Stimulated activated CD8-positive, alpha-beta memory T cell treated with anti-CD3 and anti-CD28 coated beads, Interleukin-12 subunit alpha, Interleukin-12 subunit beta, amount 100 ng/mL, for 4 hours (primary cell): ENCODE measurements around the gene LTBR.
"Not testable (repeated sequence)": the region's sequence is repeated elsewhere in the genome, so short reads cannot be mapped to it uniquely, and the experiment has no call there.

ENCODE experiments used
- DNase-seq: peaks from one replicate; pipeline ENCODE4 v3.0.0-alpha.2; 2020; ENCODE audit warnings: low read depth

Gene LTBR

DNA sequence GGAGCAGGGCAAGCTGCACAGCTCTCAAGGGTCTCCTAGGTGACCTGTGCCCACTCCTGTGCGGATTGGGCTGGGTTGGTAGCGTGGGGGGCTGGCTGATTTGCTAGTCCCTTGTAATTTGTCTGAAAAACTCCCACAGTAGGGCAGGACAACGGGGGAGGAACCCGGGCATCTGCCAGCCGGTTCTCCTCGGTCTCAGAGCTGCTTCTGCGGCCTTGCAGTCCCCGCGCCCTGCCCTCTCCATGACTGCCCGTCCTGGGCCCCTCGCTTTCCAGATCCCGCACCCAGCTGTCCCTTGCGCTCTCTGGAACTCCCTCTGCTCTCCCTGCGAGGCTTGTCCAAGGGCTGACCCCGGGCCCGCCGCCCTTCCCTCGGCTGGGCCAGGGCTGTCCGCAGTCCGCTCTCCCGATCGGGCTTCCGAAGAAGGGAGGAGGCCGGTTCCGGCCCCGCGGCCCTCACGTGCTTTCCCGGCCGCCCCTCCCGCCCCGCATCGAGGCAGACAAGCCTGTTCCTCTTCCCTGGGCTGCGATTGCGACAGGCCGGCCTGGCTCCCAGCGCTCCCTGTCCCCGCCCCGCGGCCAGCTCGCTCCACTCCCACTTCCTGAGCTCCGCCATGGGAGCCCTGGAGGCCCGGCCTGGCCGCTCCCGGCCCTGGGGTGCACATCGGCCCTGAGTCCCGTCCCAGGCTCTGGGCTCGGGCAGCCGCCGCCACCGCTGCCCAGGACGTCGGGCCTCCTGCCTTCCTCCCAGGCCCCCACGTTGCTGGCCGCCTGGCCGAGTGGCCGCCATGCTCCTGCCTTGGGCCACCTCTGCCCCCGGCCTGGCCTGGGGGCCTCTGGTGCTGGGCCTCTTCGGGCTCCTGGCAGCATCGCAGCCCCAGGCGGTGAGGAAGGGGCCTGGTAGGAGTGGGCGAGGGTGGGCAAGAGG lies at the start of gene LTBR:
Gene LTBR, plus strand, starts transcription at position 591 of the 927 bp plus-strand sequence. Its CDS starts 197 bp downstream, at position 788.
- DNase-seq: no peak

DNA sequence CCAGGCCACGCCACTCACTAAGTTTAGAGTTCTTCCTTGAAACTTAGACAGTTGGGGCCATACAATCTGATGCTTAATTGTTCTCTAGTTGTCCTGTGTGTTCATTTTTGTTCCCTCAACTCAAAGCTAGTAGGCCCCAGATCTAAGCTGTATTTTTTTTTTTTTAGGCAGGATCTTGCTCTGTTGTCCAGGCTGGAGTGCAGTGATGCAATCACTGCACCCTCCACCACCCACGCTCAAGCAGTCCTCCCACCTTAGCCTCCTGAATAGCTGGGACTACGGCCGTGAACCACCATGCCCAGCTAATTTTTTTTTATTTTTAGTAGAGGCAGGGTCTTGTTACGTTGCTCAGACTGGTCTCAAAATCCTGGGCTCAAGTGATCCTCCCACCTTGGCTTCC lies 49.6 kb upstream of the LTBR start:
- no peak for DNase-seq

DNA sequence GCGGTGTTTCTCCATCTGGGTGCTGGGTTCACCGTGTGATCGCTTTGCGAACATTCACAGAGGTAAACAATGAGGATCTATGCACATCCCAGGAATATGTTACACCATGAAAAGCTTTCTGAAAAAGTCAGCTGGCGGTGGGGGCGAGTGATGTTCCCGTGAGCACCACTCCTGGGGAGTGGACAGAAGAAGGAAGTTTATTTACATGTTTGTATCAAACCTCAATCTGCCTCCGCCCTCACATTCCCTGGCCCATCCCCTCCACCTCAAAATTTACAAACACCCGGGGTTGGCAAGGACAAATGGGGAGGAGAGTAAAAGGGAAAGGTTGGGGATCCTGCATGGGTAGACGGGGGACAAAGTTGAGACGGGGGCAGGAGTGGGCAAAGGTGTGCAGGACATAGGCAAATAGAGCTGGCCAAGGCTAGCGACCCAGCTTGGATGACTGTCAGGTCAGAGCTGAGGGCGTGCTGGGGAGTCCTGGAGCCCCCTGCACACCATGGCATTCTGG lies 49.0 kb upstream of the LTBR start:
- DNase-seq: no peak

DNA sequence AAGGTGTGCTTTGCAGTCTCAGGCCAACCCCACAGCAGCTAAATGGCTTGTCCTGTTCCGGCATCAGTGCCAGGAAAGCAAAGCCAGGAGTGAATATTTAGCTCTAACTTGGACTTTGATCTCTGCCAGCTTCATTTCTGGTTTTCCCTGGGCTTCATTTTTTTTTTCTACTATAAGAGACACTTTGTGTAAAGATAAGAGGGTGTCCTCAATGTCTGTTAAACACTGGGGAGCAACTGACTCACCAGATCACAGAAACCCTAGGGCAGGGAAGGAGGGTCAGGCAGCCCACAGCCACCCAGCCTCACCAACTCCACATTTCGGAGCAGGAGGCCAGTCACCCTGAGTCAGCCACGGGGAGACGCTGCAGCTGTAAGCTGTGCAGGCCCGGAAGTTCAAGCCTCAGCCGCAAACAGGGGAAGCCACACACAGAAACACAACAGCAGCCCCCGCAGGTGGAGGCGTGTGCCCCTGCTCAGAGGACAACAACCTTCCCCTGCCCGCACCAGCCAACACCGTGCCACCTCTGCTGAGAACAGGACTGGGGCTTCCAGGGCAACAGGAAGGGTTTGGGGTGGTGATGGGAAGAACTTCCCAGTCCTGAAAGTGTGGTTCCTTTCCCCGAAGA lies 48.4 kb upstream of the LTBR start:
- peak; percentile 86 for DNase-seq

DNA sequence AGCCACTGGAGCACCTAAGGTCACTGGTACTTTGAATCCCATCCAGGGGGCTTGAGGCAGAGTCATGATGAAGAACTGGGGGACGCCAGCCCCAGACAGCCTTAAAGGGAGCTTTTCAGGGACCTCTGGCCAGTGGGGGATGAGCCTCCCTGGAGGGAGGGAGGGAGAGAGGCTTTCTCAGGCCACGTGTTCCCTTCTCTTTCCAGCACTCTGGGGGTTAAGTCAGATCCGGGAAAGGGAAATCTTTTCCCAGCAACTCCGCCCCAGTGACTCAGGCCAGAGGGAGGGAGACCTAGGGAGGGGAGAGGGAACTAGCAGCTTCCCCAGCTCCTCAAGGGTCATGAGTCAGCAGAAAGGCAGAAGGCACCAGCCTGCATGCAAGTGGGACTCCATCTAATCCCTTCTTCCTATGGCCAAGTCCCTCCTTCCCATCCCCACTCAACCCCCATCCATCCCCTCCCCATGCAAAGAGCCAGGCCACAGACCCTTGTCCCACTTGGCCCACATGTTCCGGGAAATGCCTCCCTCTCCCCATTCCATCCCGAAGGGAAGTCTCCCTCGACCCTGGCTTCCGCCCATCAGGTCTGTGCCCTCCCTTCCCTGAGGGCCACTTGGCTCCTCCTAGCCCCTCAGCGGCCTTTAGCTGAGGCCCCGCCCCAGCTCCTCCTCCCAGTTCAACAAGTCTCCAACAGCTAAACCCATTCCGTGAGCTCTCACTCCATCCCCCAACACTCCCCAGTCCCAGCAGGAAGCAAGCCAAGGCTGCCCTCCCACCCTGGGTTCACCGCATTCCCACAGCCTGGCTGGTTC lies 47.7 kb upstream of the LTBR start:
- peak; percentile 44 for DNase-seq

DNA sequence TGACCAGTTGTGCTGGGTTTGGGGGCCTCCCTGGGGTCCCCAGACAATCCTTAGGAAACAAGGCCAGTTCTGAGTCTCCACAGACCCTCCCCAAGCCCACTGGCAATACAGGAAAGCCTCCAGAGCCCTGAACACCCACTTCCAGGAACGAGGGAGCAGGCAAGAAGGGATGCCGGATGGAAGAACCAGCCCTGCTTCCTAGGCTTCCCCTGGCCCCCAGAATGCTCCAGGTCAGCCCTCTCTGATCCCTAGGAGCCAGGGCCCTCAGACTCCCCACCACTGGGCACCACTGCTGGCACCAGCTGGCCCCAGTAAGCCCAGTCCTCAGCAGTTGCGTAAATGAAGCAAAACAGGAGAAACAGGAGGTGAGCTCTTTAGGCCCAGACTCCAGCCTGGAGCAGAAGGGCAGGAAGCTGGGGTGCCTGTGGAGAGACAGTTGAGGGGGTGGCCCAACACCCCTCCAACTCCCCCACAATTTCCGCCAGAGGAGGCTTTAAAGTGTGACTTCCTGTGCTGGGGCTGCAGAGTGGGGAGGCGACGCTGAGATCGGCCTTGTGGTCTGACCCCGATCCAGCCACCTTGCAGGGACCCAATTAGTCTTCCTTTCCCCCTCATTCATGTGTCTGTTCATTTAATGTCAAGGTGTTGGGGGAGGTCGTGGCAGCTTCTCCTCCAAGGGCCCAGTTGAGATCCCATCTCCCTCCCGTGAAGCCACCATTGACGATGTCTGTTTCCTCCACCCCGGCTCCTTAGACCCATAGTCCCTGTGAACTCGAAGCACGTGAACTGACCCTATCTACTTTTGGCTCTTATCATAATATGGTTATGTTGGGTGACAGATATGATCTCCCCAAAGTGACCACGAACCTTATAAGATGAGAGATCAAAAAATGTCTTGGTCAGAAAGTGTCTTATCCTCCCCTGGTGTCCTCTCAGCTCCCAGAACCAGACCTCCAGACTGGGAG lies 46.8 kb upstream of the LTBR start:
- peak; percentile 58 for DNase-seq

DNA sequence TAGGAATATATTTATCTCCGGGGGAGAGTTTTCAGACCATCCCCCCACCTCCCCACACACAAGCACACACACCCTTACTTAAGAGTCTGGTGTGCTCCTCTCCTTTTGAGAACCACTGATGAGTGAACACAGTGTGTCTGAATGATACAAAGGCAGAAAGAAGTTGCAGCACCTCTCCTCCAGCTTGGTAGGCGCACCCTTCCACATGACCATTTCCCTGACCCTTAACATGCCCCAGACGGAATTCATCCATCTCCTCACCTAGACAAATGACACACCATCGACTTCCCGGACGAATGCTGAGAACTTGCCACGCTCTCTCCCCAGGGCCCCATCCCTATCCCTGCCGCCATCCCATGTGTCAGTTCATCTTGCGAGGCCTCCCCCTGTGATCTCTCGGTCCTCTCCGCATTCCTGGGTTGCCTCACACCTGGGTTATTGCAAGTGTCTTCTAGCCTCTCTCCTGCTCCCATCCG lies 46.0 kb upstream of the LTBR start:
- DNase-seq: no peak

DNA sequence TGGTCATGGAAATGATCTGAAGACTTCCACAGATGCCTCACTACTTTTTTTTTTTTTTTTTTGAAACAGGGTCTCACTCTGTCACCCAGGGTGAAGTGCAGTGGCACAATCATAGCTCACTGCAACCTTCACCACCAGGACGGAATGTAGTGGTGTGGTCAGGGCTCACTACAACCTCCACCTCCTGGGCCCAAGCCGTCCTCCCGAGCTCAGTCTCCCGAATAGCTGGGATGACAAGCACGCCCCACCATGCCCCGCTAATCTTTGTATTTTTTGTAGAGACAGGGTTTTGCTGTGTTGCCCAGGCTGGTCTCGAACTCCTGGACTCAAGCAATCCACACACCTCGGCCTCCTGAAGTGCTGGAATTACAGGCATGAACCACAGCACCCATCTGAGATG lies 45.4 kb upstream of the LTBR start:
- DNase-seq: not testable (repeated sequence)

DNA sequence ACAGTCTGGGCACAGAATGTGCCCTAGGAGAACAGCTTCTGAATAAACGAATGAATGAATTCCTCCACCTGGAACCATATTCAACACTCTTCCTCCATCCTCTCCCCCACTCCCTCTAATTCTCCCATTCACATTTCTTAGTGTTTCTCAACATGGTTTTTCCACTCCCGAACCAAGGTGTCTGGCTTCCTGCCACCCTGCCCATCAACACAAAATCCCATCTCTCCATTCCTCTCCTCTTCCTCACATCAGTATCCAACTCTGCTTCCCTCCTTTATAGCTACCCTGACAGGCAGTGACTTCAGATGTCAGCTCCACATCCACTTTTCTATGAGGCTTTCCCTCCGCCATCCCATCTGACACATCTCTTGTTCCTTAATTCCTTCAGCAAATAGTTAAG lies 45.0 kb upstream of the LTBR start:
- no peak for DNase-seq

DNA sequence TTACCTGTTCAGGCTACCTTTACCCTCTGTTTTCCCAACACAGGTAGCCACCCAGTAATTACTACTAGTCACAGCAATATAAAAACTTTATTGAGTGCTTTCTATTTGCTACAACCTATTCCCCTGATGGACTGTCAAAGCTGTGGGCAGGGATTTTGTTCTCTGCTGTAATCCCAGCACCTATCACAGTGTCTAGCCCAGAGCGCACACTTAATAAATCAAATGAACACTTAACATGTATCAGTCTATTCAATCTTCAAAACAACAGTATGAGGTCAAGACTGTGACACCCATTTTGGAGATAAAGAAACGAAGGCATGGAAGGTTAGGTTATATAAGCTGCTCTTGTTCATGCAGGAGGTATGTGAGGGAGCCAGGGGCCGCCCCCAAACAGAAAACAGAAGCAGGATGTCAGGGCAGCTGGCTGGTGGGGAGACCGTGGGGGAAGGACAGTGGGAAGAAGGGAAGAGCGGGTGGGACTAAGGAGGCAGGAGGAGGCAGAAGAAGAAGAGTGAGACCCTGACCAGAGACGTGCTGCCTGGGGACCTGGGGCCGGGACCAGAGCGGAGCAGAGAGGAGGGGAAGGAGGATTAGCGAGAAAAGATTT lies 43.8 kb upstream of the LTBR start:
- DNase-seq: no peak

DNA sequence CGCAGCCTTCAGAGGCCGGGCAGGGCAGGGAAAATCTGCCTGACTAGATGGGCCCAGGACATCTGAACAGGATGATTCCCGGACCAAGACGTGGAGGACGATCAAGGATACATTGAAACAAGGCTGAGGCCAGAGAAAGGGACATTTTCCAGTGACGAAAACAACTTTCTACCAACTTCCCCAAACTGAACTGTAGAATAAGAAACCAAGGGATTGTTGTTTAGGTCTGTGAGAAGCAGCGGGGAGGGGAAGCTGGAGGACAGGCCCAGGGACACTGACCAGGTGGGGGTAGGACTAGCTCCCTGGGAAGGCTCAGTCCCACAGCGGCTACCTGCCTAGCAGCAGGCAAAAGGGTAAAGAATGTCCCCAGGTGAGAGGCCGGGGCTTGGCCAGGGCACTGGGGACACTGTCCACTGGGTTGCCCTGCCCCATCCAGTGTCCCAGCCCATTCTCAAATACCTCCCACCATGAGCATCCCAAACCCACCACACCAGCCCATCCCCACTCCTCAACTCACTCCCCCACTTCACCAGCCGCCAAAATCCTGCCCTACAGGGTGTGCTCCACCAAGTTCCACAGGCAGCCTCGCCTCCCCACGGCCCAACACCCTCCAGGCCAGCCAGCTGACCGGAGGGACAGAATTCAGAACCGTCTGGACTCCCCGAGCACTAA lies 43.1 kb upstream of the LTBR start:
- no peak for DNase-seq

DNA sequence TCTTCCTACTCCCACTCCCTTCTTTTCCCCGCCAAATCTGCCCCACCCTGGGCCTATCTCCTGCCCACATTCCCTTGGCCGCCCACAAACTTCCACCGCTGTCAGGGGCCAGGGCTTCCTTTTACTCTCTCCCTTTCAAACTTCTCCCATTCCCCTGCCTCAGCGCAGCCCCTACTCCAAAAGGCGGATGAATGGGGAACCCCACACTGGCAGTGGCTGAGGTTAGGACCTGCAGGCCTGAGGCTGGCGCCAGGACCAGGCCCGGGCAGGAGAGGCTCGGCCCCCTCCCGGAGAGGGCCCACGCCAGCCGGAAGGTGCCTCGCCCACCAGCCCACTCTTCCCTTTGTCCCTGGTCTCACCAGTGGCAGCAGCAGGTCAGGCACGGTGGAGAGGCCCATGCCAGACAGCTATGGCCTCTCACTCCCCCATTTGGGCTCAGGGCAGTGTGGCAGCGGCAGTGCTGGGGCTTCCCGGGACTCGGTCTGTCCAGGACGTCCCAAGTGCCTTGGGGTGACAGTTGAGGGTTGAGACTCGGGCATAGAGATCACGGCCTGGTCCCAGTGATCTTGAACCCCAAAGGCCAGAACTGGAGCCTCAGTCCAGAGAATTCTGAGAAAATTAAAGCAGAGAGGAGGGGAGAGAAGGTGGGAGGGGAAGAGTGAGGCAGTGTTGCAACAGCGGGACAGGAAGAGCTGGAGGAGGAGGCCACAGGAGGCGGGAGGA lies 42.4 kb upstream of the LTBR start, which contains the start of gene TNFRSF1A:
Gene TNFRSF1A, minus strand, starts transcription at position 660 of the 723 bp plus-strand sequence. Its CDS starts 262 bp downstream, at position 398.
- no peak for DNase-seq

DNA sequence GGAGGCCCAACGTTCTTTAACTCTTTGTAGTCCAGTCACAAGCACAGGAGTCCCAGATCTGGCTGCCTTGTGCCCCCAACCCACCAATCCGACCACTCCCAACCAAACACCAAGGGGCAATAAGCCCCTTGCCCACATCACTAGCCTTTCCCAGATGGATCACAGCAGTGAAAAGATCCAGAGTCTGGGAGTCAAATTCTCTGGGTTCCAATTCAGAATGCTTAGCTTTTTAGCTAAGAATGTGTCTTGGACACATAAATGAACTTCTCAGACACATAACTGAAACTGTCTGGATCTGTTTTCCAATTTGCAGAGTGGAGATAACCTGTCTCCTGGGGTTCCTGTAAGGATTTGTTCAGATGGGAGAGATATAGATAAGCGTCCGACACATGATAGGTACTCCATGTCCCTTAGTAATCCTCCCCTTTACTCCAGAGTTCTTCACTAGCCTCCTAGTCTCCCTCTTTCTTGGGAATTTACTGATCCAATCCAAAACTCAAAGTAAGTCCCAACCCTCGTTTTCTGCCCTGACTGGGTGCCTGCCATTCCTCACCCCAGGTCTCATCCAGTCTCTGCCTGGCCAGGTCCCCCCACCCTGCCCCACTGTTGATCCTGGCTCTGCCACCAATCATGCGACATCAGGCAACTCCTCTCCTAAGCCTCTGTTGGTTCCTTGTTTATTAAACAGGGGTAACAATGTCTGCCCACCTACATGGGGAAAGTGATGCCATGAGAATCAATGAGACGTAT lies 41.6 kb upstream of the LTBR start:
- DNase-seq: no peak

DNA sequence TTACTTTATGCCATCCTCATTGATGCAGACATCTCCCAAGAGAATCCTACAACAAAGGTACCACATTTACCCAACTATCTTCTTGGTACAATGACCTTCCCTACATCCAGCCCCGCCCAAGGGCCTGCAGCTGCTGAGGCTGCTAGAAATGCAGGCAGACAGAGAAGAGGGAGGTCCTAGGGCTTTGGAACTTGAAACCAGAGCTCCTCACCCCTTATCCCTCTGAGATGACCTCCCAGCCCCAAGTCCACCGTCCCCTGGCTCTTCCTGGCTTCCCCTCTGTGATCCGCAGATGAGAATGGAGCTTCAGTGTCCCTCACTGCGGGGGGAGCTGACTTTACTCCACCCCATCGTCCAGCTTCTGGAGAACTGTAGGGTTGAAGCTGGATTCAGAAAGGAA lies 40.4 kb upstream of the LTBR start:
- DNase-seq: no peak

DNA sequence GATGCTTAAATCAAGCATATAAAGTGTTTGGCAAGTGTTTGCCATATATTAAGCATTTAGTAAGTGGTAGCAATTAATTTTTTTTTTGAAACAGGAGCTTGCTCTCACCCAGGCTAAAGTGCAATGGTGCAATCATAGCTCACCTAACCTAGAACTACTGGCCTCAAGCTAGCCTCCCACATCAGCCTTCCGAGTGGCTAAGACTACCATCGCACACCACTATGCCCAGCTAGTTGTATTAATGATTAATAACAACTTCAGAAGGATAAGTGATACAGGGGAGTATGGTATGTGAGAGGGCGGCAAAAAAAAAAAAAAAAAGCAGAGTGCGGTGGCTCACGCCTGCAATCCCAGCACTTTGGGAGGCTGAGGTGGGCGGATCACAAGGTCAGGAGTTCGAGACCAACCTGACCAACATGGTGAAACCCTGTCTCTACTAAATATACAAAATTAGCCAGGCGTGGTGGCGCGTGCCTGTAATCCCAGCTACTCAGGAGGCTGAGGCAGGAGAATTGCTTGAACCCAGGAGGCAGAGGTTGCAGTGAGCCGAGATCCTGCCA lies 39.8 kb upstream of the LTBR start:
- not testable (repeated sequence) for DNase-seq

DNA sequence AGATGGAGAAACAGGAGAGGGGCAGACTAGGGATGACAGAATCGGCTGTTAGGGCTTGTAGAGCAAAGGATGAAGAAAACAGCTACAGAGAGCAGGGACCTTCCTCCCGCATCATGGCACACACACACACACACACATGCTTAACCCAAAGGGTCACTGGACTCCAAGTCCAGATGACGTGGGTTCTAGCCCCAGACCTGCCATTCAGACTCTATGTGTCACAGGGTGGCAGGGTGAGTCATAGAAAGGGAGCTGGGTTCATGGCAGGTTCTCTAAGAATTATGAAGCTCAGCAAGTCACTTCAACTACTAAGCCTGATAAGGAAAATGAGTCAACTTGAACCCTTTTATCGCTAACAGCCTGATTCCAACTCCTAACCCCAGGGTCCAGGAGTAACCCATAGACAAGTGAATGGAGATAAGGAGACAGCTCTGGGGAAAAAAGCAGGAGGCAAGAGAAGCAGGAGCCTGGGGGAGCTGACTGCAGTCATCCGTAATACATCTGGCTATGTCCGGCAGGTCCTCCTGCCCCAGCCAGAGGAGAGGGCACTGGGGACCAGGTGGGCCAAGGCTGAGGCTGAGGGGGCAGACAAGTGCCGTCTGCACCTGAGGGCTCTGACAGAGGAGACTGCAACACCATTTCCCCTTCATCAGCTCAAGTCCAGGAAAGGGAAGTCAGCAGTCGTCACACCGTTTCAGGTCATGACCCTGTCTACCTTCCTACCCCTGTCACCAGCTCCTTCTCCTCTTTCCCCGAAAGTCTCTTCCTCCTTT lies 38.5 kb upstream of the LTBR start:
- no peak for DNase-seq

DNA sequence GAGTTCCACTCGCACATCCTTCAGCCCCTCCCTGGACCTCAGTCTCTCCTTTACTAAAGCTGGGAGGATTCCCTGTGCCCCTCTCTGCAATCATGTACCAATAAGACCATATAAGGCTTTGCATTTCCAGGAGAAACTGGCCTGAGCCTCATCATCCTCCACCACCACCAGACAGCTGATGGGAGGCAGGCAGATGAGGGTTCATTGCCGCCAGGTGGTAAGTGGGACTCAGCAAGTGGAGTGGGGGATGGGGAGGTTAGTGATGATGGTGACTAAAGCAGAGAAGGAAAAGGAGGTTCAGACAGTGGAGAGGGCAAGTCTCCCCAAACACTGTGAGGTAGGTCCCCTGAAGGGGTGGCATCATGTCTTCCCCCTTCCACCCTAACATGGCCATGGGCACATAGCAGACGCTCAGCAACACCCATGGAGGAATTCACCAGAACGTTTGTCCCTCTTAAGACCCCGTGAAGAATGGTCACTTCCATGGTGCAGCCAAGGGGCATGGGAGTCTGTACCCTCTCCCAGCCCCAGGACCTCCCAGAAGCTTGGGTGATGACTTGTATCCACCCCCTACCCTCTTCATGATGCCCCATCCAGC lies 37.6 kb upstream of the LTBR start:
- no peak for DNase-seq
